Panc1 (cell line): Measurements from ENCODE around the gene MON1B. TPM values are rescaled to one million over a fixed set of nuclear protein-coding genes. Genes with fewer than 3 reads are reported as not detected.

ENCODE experiments used
- ATAC-seq: fragments of 200-7000 bp; cut with Tn5 transposase; 2 replicates; pipeline ENCODE4 v1.9.1; 2020; ENCODE audit warnings: mild to moderate bottlenecking, moderate library complexity
- BruUV-seq: library from RNA; stranded (reverse); fragments of 400-500 nt; replicated peaks from 2 replicates; lab custom pipeline; 2021; lab: Mats Ljungman, UMichigan
- CTCF ChIA-PET: fragments of 300-600 bp; sonication (Branson Sonifier 250); formaldehyde crosslinking; loops from one replicate; lab custom pipeline; 2022; ENCODE audit warnings: antibody characterized with exemption; lab: Charles Lee
- POLR2A ChIA-PET: fragments of 300-600 bp; sonication (Branson Sonifier 250); formaldehyde crosslinking; loops from one replicate; lab custom pipeline; 2022; ENCODE audit warnings: antibody characterized with exemption; lab: Charles Lee
- DNase-seq: peaks from one replicate; pipeline ENCODE4 v3.0.0-alpha.2; 2010; ENCODE audit warnings: low read depth, low spot score
- H3K27ac ChIP-seq: 2 replicates; pipeline ENCODE4 v1.5.1; 2011; ENCODE audit warnings: mild to moderate bottlenecking, low read length, inconsistent platforms
- H3K27me3 ChIP-seq: fragments of 200-500 bp; sonication (Bioruptor generic); 2 replicates; pipeline ENCODE4 v1.6.0; 2014; ENCODE audit warnings: low read length, inconsistent platforms; ENCODE audit not compliant: control insufficient read depth, insufficient read depth
- H3K36me3 ChIP-seq: fragments of 200-500 bp; sonication (Bioruptor generic); 2 replicates; pipeline ENCODE4 v1.5.1; 2014; ENCODE audit warnings: inconsistent platforms, mild to moderate bottlenecking, low read length, moderate library complexity; ENCODE audit not compliant: control insufficient read depth, insufficient read depth
- H3K4me1 ChIP-seq: 2 replicates; pipeline ENCODE4 v1.5.1; 2011; ENCODE audit warnings: inconsistent platforms, mild to moderate bottlenecking, low read length, moderate library complexity; ENCODE audit not compliant: control insufficient read depth, insufficient read depth
- H3K4me3 ChIP-seq, 2 experiments: 2 replicates each; pipeline ENCODE4 v1.5.1; 2011 to 2012; ENCODE audit warnings: low read depth in 2 of 2, low read length in 2 of 2, mild to moderate bottlenecking in 2 of 2, inconsistent platforms in 1 of 2, moderate library complexity in 1 of 2
- H3K9me3 ChIP-seq: fragments of 200-500 bp; sonication (Bioruptor generic); 2 replicates; pipeline ENCODE4 v1.5.1; 2014; ENCODE audit warnings: low read depth, mild to moderate bottlenecking, inconsistent platforms, low read length, moderate library complexity; ENCODE audit not compliant: control insufficient read depth, insufficient read depth
- CTCF ChIP-seq: fragments of 450-650 bp; IDR thresholded peaks from 2 replicates; pipeline ENCODE4 v1.5.1; 2017; ENCODE audit warnings: mild to moderate bottlenecking
- POLR2AphosphoS5 ChIP-seq: IDR thresholded peaks from 2 replicates; pipeline ENCODE4 v1.6.1; 2012; ENCODE audit warnings: mild to moderate bottlenecking, low read depth, low read length, moderate library complexity
- SIN3A ChIP-seq: IDR thresholded peaks from 2 replicates; pipeline ENCODE4 v1.6.1; 2012; ENCODE audit warnings: low read depth, mild to moderate bottlenecking, low read length, moderate library complexity, borderline replicate concordance; ENCODE audit not compliant: insufficient read depth
- TCF7L2 ChIP-seq: IDR thresholded peaks from 2 replicates; pipeline ENCODE4 v1.6.1; 2011; ENCODE audit warnings: mild to moderate bottlenecking, low read depth, low read length, inconsistent platforms
- in situ Hi-C: cut with HindIII; loops from 2 replicates; pipeline ENCODE4 v1.10.0; 2016; ENCODE audit warnings: low sequenced_read_pairs, low pct_unique_long_range_greater_than_20kb
- intact Hi-C: fragments of 100-400 bp; cut with micrococcal nuclease; formaldehyde crosslinking; loops from one replicate; pipeline ENCODE4 v1.10.0; 2022; ENCODE audit not compliant: unreplicated experiment
- total RNA-seq: library from RNA; stranded (reverse); gene quantifications from one replicate; pipeline ENCODE4 v1.2.1, GENCODE V29; 2021; ENCODE audit not compliant: unreplicated experiment
- TF ChIP-seq, protein P1 (sequence below), 2 experiments: IDR thresholded peaks; 2 replicates each; pipeline ENCODE4 v1.6.1; 2011 to 2012; ENCODE audit warnings: low read depth in 2 of 2, control low read depth in 1 of 2, low read length in 1 of 2, mild to moderate bottlenecking in 1 of 2, moderate library complexity in 1 of 2; ENCODE audit not compliant: insufficient read depth in 1 of 2

Gene MON1B
- total RNA-seq, 1 experiment from 2014 or later, result 62.9 TPM

GRCh38 chr16:77199211-77199610 is 8.2 kb downstream of the MON1B start, which contains the start of gene SYCE1L:
TSS of gene SYCE1L (plus strand) at chr16:77199408. CDS start at chr16:77199452, 44 bp downstream.
- no peak within 1 kb of the TSS for H3K27ac ChIP-seq
- H3K27me3 ChIP-seq, result no peaks in the 10 kb centered on the region
- no peak within 1 kb of the TSS for H3K4me3 ChIP-seq
- ATAC-seq, result no peak
- intact Hi-C loops, result no loop called here
- no peaks in the 10 kb centered on the region; the same call in 1 of the 2 replicates for H3K36me3 ChIP-seq
- DNase-seq, result no peak
- in situ Hi-C loops, result no loop called here
- POLR2A ChIA-PET, result no interaction called here
- TF ChIP-seq, protein P1, sequence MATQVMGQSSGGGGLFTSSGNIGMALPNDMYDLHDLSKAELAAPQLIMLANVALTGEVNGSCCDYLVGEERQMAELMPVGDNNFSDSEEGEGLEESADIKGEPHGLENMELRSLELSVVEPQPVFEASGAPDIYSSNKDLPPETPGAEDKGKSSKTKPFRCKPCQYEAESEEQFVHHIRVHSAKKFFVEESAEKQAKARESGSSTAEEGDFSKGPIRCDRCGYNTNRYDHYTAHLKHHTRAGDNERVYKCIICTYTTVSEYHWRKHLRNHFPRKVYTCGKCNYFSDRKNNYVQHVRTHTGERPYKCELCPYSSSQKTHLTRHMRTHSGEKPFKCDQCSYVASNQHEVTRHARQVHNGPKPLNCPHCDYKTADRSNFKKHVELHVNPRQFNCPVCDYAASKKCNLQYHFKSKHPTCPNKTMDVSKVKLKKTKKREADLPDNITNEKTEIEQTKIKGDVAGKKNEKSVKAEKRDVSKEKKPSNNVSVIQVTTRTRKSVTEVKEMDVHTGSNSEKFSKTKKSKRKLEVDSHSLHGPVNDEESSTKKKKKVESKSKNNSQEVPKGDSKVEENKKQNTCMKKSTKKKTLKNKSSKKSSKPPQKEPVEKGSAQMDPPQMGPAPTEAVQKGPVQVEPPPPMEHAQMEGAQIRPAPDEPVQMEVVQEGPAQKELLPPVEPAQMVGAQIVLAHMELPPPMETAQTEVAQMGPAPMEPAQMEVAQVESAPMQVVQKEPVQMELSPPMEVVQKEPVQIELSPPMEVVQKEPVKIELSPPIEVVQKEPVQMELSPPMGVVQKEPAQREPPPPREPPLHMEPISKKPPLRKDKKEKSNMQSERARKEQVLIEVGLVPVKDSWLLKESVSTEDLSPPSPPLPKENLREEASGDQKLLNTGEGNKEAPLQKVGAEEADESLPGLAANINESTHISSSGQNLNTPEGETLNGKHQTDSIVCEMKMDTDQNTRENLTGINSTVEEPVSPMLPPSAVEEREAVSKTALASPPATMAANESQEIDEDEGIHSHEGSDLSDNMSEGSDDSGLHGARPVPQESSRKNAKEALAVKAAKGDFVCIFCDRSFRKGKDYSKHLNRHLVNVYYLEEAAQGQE (IDR thresholded peaks at IDR 0.05; ENCODE audit: insufficient read depth in 1 of 2, low read depth in 2 of 2, low read length in 1 of 2), result no peak
- TF ChIP-seq TCF7L2, result no peak
- no peak for TF ChIP-seq SIN3A
- no peak for TF ChIP-seq CTCF
- no peak for TF ChIP-seq POLR2AphosphoS5
- CTCF ChIA-PET, result no interaction called here
- H3K4me1 ChIP-seq, result no peaks in the 10 kb centered on the region
- BruUV-seq, result no TSS peak
- H3K9me3 ChIP-seq, result no peaks in the 10 kb centered on the region

DNA sequence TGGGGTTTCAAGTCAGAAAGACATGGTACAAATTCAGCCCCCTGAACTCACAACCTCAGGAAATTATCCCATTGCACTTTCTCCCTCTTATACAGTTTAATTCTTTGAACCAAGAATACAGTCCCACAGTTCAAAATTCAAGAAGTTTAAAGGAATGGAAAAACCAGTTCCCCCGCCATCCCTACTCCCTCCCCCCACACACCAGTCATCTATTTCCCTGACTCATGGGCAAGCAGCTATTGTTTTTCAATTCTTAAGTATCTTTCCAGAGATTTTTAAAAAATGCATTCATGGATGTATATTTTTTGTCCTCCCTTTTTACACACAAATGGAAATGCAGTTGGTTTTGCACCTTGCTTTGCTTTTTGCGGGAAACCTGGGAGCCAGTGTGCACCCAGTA is 15.5 kb downstream of the MON1B start:
- ATAC-seq (no peak), DNase-seq (no peak)
- H3K9me3 ChIP-seq, result no peaks in the 10 kb centered on the region
- ChIA-PET POLR2A (no interaction called here), CTCF (no interaction called here)
- intact Hi-C loops (no loop called here), in situ Hi-C loops (no loop called here)
- no peak for TF ChIP-seq POLR2AphosphoS5
- no peaks in the 10 kb centered on the region for H3K4me1 ChIP-seq
- H3K4me3 ChIP-seq, result no peak overlapping the region
- no peaks in the 10 kb centered on the region for H3K27me3 ChIP-seq
- BruUV-seq, result no TSS peak
- no peaks in the 10 kb centered on the region for H3K36me3 ChIP-seq
- no peak overlapping the region for H3K27ac ChIP-seq

GRCh38 chr16:77207030-77207429 is 16.0 kb downstream of the MON1B start:
- TF ChIP-seq, protein P1 (IDR thresholded peaks at IDR 0.05; ENCODE audit: insufficient read depth in 1 of 2, low read depth in 2 of 2, low read length in 1 of 2), result peak; percentile 19 to 76; a peak in 2 of 4 replicates
- TF ChIP-seq POLR2AphosphoS5, result no peak
- TF ChIP-seq CTCF, result no peak
- TF ChIP-seq TCF7L2, result no peak
- no peaks in the 10 kb centered on the region for H3K4me1 ChIP-seq
- intact Hi-C loops (no loop called here), in situ Hi-C loops (no loop called here)
- CTCF ChIA-PET, result no interaction called here
- H3K4me3 ChIP-seq, result no peak overlapping the region
- POLR2A ChIA-PET, result no interaction called here
- ATAC-seq (no peak), DNase-seq (no peak)
- BruUV-seq, result no TSS peak
- H3K36me3 ChIP-seq, result no peaks in the 10 kb centered on the region
- no peak overlapping the region for H3K27ac ChIP-seq
- H3K27me3 ChIP-seq, result no peaks in the 10 kb centered on the region
- no peaks in the 10 kb centered on the region for H3K9me3 ChIP-seq
